CD4-positive, alpha-beta T cell treated with Interleukin-17A for 4 hours (primary cell): ENCODE data around the gene C1QTNF2.
A peak's percentile ranks its signal among the peaks of the same experiment; 100 is the strongest.

Source experiments
- DNase-seq: peaks from one replicate; pipeline ENCODE4 v3.0.0-alpha.2; 2020; ENCODE audit warnings: mixed read lengths

The C1QTNF2 gene, protein sequence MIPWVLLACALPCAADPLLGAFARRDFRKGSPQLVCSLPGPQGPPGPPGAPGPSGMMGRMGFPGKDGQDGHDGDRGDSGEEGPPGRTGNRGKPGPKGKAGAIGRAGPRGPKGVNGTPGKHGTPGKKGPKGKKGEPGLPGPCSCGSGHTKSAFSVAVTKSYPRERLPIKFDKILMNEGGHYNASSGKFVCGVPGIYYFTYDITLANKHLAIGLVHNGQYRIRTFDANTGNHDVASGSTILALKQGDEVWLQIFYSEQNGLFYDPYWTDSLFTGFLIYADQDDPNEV

GRCh38 chr5:160369990-160370712, at the start of gene C1QTNF2:
Gene C1QTNF2, minus strand, starts transcription at chr5:160370626. Its CDS starts 15,615 bp downstream, at chr5:160355011.
- DNase-seq = peak; percentile 11

DNA sequence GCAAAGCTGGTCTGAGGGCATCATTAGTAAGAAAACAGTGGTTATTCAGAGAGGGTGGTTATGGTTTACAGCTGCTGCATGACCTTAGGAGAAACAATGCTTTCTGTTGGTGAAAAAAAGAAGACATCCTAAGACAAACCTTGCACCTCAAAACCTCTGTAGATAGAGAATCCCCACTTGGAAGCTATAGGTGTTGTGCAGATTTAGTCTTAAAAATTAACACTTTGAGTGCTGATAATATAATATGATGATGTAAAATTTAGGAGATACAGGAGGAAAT, 49.8 kb upstream of the C1QTNF2 start:
- no peak for DNase-seq

- DNase-seq = no peak
Observed at GRCh38 chr5:160419458-160420330, 49.3 kb upstream of the C1QTNF2 start.

- DNase-seq = peak; percentile 92
Observed at GRCh38 chr5:160418561-160419457, 48.4 kb upstream of the C1QTNF2 start, which contains the start of gene SLU7. Gene SLU7, minus strand, starts transcription at chr5:160419081. Its CDS starts 3,787 bp downstream, at chr5:160415294.

DNA sequence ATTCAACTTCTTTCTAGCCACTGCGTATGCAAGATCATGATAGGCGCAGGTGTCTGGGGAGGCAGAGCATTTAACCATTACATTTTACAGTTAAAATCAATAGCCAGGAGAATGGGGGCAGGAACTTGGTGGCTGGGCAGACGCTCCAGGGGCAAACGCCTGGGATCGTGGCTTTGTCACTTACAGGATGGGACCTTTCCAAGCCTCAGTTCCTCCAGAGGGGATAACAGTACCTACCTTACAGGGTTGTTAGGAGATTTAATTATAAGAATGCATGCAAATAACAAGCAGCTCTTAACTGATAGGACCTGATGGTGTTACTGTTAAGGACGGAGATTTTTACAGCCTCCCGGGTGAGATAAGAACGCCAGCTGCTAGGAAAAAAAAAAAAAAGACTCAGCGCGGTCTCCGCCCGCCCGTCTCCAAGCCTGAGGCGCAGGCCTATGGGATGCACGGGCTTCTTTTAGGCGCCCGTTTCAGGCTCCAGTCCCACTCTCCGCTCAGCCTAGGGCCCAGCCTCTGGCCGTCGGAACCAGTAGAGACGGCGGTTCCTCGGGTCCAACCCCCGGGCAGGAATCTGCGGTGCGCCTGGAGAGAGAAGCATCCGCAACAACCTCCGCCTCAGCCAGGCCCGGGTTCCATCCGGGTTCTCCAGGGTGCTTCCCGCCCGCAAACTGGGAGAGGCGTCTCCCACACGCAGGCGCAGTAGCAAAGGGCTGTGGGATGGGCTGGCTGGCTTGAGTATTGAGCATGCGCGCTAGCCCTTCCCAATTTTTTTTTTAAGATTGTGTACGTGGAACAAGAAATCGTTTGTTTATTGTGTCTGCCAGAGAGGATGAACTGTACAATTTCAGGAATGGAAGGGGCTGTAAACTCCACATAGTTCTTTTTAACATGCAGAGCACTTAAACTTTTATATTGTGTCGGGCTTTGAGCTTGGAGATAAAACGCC, 29.3 kb upstream of the C1QTNF2 start, which contains the start of gene FAM200C:
TSS of gene FAM200C (minus strand) at position 653 of the 952 bp plus-strand sequence. CDS start 4,564 bp downstream, outside the sequence.
- peak; percentile 74 for DNase-seq

- DNase-seq = no peak
Observed at GRCh38 chr5:160398806-160399205, 28.4 kb upstream of the C1QTNF2 start.

- no peak for DNase-seq
Observed at GRCh38 chr5:160397492-160397891, 27.1 kb upstream of the C1QTNF2 start.

GRCh38 chr5:160395111-160395510, 24.7 kb upstream of the C1QTNF2 start:
- no peak for DNase-seq

DNA sequence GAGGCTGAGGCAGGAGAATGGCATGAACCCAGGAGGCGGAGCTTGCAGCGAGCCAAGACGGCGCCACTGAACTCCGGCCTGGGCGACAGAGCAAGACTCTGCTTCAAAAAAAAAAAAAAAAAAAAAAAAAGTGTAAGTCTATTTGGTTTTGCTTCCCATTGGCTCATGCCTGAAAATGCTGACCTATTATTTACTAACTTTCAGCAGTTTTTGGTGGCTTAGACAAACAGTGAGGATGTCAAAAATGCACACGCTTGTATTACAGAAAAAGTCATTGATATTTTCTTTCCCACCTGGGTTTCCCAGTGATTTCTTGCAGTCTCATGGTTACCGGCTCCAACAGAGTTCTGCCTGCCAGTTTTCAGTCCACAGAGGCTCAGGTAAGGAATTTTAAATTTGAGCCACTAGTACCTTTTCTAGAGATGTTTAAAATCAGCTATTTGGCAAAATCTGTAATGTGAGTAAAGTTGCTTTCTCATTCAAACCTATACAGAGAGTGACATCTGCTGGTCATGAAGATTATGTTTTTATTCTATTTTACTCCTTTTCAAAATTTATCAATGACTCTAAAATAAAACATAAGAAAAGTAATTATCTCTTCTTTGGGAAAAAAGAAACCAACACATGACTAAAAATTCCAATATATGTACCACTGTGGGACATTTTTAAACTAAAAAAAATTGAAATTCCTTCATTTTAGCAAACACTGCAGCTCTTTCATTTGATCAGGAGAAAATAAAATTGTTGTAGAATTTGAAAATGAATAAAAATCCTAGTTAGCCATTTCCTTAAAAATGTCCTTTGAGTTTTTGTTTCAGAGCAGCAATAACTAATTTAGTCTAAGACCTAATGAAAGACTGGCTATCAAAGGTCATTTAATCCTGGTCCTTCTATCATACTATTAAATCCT, 20.6 kb upstream of the C1QTNF2 start:
- no peak for DNase-seq

DNA sequence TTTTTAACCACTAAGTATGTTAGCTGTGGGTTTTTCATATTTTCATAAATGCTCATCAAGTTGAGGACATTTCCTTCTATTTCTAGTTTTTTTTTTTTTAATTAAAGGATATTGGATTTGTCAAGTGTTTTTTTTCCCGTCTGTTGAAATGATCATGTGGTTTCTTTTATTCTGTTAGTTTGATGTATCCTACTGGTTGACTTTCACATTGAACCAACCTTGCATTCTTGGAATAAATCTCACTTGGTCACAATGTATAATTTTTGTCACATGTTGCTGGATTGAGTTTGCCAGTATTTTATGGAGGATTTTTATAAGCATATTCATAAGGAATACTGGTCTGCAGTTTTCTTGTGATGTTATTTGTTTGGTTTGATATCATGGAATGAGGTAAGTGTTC, 17.0 kb upstream of the C1QTNF2 start:
- no peak for DNase-seq

- no peak for DNase-seq
Observed at GRCh38 chr5:160385496-160385895, 15.1 kb upstream of the C1QTNF2 start.

DNA sequence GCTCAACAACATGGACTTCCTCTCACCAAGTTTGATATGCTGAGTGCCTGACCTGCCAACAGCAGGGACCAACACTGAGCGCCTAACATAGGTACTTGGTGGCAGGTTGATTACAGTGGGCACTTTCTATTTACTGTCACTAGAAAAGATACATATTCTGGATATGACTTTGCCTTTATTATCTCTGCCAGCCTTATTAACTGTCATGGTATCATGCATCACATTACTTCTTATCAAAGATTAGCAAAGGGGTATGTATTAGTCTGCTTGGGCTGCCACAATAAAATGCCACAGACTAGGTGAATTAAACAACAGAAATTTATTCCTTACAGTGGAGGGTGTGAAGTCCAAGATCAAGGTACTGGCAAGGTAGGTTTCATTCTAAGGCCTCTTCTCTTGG, 14.3 kb upstream of the C1QTNF2 start:
- DNase-seq = no peak

DNA sequence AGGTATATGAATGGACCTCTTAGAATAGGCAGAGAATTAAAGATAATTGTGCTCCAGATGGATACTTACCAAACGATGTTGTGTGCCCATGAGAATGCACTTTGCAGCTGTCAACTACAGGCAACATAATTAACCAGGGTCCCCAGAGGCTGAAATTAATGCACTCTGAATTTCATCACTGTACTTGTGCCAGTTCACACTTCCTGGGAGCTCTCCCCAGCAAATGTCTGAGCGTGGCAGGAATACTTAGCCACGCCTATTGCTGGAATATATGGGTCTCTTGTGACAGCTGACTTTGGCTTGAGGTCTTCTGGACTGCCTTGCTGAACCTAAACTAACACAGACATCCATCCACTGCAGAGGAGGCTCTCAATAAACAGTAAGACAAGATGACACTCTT, 11.9 kb upstream of the C1QTNF2 start:
- DNase-seq = no peak

GRCh38 chr5:160380041-160380440, 9.6 kb upstream of the C1QTNF2 start:
- no peak for DNase-seq

- DNase-seq = no peak
Observed at GRCh38 chr5:160379511-160379910, 9.1 kb upstream of the C1QTNF2 start.

DNA sequence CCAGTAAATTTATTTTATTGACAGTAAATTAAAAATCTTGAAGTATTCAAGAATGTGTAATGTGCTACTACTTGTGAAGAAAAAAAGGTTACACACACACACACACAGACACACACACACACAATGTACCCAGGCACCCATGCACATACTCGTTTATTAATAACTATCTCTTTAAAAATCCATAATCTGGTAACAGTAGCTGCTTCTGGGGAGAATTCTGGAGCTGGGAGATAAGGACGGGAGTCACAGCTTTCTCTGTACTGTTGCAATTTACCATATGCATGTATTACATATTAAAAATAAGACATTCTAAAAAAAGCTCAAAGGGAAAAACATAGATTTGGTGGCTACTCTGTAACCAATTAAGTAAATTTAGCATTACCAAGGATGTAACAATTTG, 7.9 kb upstream of the C1QTNF2 start:
- DNase-seq = no peak

DNA sequence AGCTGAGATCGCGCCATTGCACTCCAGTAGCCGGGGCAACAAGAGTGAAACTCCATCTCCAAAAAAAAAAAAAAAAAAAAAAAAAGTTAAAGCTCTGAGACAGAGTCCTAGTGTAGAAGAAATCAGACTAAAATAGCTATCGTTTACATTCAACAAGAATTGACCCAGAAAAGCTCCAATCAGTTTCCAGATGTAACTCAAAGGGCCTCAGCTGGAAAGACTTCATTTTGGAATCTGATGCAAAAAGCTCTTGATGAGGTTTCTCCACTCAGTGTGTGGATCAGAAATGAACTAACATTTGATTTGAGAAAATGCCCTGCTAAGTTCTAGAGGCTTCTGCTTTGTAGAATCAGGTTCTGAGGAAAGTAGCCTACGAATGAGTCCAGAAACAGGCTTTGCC, 7.2 kb upstream of the C1QTNF2 start:
- DNase-seq = no peak

GRCh38 chr5:160376416-160376815, 6.0 kb upstream of the C1QTNF2 start:
- no peak for DNase-seq

DNA sequence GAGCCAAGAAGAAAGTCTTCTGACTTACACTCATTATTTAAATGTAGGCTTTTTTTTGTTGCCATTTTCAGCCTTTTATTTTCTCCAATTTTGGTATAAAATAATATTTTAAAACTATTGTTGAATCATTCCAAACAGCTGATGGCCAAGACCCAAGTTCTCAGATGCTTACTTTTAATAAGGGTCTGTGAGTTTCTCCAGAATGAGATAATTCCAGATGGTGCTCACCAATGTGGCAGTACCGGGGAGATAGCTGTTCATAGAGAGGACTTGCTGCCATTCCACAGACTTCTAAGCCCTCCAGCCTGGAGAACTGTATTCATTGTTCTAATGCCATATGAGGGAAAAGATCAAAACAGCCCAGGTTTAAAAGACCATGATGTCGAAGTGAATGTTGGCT, 5.3 kb upstream of the C1QTNF2 start:
- no peak for DNase-seq

- DNase-seq = no peak
Observed at GRCh38 chr5:160375166-160375565, 4.7 kb upstream of the C1QTNF2 start.
